Erythroblast (primary cell): Measurements from ENCODE around the gene ZEB1.

Source experiments
- GATA1 ChIP-seq: IDR thresholded peaks from 2 replicates; pipeline ENCODE4 v1.6.1; 2011; ENCODE audit warnings: low read depth, mild to moderate bottlenecking, control low read depth, low read length, moderate library complexity
- POLR2A ChIP-seq: IDR thresholded peaks from 2 replicates; pipeline ENCODE4 v1.6.1; 2011; ENCODE audit warnings: mild to moderate bottlenecking, low read length

DNA sequence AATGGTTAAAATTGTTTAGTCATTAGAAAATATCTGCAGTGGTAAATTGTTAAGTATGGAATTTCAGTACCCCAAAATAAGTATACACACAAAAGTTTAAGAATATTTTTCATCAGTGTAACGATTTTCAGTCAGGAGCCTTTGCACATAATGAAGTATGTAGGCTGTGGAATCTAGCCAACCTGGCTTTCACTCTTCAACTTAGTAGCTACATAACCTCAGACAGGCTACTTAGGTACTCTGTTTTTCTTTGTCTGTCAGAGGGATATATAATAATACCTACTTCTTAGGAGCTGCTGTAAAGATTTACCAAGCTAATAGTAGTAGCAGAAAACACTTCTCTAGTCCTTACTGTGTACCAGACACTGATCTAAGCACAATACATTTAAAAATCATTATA, 137.5 kb downstream of the ZEB1 start:
- no peak for TF ChIP-seq POLR2A
- TF ChIP-seq GATA1: no peak
